NCI-H82 (cell line): ENCODE measurements around the gene VAMP8.

Experiments
- DNase-seq: peaks from one replicate; lab custom pipeline; 2025; lab: John Stamatoyannopoulos, UW

The VAMP8 gene

GRCh38 chr2:85577386-85578242, at the start of gene VAMP8:
Gene VAMP8, plus strand, starts transcription at chr2:85577586. Its CDS starts 61 bp downstream, at chr2:85577647.
- DNase-seq, result no peak

GRCh38 chr2:85527787-85528186, 49.6 kb upstream of the VAMP8 start:
- no peak for DNase-seq

GRCh38 chr2:85528355-85528754, 49.0 kb upstream of the VAMP8 start:
- DNase-seq, result no peak

- DNase-seq, result no peak
These were observed 47.6 kb upstream of the VAMP8 start for GRCh38 chr2:85529809-85530208.

- no peak for DNase-seq
These were observed 45.8 kb upstream of the VAMP8 start for GRCh38 chr2:85531589-85531988.

GRCh38 chr2:85534099-85534498, 43.3 kb upstream of the VAMP8 start:
- no peak for DNase-seq

- DNase-seq, result no peak
These were observed 42.5 kb upstream of the VAMP8 start for GRCh38 chr2:85534881-85535280.

- peak; percentile 37 for DNase-seq
These were observed 40.9 kb upstream of the VAMP8 start for GRCh38 chr2:85536479-85536878.

GRCh38 chr2:85537600-85538506, 39.5 kb upstream of the VAMP8 start:
- DNase-seq, result peak; percentile 91

GRCh38 chr2:85538507-85539360, 38.7 kb upstream of the VAMP8 start, which contains the start of gene MAT2A:
Gene MAT2A, plus strand, starts transcription at chr2:85539168. Its CDS starts 120 bp downstream, at chr2:85539288.
- peak; percentile 97 for DNase-seq

- peak; percentile 70 for DNase-seq
These were observed 37.8 kb upstream of the VAMP8 start for GRCh38 chr2:85539361-85540132.

- DNase-seq, result peak; percentile 61
These were observed 37.2 kb upstream of the VAMP8 start for GRCh38 chr2:85540133-85540648.

- no peak for DNase-seq
These were observed 36.1 kb upstream of the VAMP8 start for GRCh38 chr2:85541262-85541661.

- no peak for DNase-seq
These were observed 35.5 kb upstream of the VAMP8 start for GRCh38 chr2:85541753-85542457.

GRCh38 chr2:85542777-85543176, 34.6 kb upstream of the VAMP8 start:
- DNase-seq, result no peak

GRCh38 chr2:85544254-85544691, 33.1 kb upstream of the VAMP8 start:
- peak; percentile 28 for DNase-seq

- peak; percentile 60 for DNase-seq
These were observed 32.2 kb upstream of the VAMP8 start for GRCh38 chr2:85544915-85545779.

GRCh38 chr2:85545780-85546240, 31.6 kb upstream of the VAMP8 start:
- DNase-seq, result peak; percentile 83
